HG03196 (cell line): ENCODE results near the gene ZIC2.

Experiments
- ATAC-seq: cut with Tn5 transposase; IDR thresholded peaks from one replicate; pipeline ENCODE4 v1.9.1; 2021; ENCODE audit not compliant: unreplicated experiment

Gene ZIC2

DNA sequence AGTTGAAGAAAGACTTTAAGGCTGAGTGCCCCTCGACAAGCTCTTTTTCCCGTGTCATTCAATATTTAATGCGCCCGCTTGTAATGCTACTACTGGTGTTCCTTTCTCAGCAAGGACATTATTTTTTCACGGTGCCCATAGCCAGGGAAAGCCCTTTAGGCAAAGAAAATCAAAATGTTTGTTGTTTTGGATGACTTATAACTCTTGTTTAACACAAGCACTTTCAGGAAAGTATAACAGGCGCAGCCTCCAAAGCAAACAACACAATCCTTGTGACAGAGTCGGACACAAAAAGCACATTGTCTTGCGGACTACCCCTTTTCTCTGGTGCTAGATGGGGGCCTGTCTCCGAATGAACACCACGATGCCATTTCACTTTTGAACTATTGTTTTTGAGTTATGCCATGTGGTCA is 22.5 kb upstream of the ZIC2 start:
- no peak for ATAC-seq

DNA sequence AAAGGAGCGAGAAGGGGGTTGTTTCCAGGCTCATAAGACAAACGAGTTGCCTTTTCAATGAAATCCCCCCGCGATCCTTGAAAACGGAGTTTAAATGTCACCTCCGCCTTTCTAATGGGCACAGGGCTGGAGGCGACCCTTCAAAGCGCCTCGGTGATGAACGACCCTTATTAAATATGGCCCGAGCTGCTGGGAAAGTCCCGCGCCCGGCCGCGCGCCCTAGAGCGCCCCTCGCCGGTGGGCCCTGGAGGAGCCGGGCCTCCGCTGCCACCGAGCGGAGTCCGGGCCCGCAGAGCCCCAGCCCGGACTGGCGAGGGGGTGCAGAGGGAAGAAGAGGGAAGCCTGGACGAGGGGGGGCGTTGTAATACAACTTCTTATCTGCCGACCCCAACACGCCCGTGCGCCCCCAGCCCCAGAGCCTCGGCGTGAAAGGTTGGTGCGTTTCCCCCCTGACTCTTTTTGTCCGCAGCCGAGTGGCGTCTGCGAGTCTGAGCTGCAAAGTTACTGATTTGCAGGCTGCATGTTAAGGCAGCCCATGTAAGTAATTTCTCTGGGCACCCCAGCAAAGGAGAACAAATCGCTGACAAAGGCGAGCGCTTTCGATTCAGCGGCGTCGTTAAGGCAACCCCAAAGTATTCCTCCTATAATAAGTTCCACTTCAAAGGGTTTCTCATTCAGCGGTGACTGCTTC is 21.9 kb upstream of the ZIC2 start:
- no peak for ATAC-seq

GRCh38 chr13:99960663-99961311 is 20.8 kb upstream of the ZIC2 start:
- no peak for ATAC-seq

- no peak for ATAC-seq
Observed at GRCh38 chr13:99961636-99962035, 19.9 kb upstream of the ZIC2 start.

- no peak for ATAC-seq
Observed at GRCh38 chr13:99962242-99962641, 19.3 kb upstream of the ZIC2 start.

GRCh38 chr13:99963816-99964339 is 17.7 kb upstream of the ZIC2 start:
- ATAC-seq, result no peak

DNA sequence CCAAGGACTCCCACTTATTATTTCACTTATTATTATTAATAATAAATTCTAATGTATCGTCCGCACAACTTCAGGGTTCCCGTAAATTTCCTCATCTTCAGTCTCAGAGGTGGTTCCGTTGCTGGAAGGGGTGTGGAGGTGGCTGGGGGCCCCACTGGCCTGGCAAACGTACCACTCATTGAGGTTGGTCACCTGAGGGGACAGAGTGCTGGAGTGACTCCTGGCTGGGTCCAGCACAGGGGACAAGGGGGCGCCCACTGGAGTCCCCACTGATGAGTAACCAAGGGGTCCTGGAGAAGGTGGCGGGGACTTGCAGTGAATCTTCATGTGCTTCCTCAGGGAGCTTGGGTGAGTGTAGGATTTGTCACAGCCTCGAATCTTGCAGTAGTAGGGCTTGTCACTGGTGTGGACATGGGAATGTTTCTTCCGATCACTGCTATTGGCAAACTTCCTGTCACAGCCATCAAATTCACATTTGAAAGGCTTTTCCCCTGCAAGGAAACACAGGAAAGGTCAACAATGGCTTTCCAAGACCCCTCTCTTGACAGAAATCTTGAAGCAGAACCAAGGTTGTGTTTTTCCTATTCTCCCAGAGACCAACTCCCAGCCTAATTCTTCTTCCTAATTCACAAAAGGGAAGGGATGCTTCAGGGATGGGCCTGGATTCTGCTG is 16.1 kb upstream of the ZIC2 start:
- no peak for ATAC-seq

DNA sequence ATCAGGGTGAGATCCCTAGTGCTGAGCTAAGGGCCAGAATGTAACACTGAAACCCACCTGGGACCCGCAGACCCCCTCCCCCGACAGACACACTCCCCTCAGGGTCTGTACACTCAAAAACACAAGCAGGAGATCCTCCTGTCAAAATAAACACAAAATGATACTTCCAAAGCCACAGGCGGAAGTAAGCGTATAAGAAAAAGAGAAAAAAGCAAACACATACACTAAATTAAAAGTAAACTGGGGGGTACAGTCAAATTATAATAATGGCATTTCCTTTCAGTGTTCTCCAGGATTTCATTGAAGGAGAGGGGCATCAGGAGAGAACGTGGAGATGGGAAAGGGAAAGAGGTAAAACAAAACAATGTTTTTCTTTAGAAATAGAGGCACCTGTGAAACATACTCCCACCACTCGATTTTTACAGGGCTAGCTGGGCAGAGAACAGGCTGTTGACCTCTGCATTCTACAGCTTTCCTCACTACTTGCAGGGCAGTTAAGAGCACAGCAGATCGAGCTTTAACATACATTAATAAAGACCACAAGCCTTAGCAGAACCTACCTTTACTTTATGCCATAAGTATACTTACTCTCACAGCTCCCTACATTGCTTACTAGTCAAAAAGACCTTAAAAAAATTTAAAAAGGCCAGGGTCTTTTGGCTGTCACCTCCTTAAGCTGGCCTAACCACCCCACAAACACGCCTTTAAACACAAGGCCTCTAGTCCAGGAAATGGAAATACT is 15.3 kb upstream of the ZIC2 start:
- no peak for ATAC-seq

GRCh38 chr13:99967498-99967868 is 14.1 kb upstream of the ZIC2 start:
- ATAC-seq, result no peak

GRCh38 chr13:99967869-99968520 is 13.6 kb upstream of the ZIC2 start:
- no peak for ATAC-seq

GRCh38 chr13:99968521-99969452 is 12.8 kb upstream of the ZIC2 start:
- ATAC-seq, result no peak

GRCh38 chr13:99969453-99969918 is 12.1 kb upstream of the ZIC2 start:
- no peak for ATAC-seq

DNA sequence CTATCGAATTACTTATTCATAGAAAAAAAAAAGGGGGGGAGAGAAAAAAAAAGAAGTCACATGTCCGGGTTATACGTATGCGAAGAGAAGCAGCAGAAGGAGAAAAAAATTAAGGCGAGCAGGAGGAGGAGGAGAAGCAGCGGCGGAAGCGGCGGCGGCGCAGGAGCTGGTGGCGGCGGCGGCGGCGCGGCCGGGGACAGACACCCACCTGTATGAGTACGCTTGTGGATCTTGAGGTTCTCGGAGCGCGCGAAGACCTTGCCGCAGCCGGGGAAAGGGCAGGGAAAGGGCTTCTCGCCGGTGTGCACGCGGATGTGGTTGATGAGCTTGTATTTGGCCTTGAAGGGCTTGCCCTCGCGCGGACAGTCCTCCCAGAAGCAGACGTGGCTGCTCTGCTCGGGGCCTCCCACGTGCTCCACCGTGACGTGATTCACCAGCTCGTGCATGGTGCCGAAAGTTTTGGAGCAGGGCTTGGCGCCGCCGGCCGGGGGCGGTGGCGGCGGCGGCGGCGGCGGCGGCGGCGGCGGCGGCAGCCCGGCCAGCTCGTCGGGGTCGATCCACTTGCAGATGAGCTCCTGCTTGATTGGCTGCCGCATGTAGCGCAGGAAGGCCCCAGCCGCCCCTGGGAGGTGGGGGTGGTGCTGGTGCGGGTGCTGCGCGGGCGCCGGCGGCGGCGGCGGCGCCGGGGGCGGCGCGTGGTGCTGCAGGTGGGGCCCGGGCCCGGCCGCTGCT is 11.5 kb upstream of the ZIC2 start:
- ATAC-seq, result no peak

DNA sequence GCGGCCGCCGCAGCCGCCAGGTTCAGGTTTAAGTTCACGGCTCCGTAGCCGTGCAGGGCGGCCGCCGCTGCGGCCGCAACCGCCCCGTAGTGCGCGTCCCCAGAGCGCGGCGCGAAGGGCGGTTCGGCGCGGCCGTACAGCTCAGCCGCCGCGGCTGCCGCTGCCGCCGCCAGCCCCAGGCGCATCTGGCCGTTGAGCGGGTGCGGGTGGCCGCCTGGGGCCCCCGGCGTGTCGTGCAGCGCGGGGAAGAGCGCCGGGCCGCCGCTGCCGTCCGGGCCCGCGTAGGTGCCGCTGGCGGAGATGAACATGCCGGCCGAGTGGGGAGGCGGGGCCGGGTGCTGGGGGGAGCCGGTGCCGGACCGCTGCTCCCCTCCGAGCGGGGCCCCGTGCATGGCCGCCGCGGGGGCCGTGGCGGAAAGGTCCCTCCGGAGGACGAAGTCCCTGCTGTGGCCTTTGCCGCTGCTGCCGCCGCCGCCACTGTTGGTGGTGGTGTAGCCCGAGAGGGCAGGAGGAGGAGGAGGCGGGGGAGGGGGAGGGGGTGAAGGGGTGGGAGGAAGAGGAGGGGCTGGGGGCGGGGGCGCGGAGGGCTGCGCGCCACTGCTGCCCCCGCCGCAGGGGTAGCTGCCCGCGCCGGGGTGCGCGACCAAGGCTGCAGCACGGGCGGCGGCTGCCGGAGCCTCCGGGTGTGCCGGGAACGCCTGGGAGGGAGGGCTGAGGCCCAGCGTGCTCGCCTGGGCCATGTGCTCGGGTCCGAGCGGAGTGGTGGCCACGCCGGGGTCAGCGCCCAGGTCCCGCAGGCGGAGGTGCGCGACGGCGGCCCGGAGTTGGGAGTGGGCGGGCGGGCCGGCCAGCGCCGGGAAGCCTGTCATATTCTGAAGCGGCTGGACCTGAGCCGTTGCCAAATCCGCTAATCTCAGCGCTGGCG is 10.7 kb upstream of the ZIC2 start:
- no peak for ATAC-seq

DNA sequence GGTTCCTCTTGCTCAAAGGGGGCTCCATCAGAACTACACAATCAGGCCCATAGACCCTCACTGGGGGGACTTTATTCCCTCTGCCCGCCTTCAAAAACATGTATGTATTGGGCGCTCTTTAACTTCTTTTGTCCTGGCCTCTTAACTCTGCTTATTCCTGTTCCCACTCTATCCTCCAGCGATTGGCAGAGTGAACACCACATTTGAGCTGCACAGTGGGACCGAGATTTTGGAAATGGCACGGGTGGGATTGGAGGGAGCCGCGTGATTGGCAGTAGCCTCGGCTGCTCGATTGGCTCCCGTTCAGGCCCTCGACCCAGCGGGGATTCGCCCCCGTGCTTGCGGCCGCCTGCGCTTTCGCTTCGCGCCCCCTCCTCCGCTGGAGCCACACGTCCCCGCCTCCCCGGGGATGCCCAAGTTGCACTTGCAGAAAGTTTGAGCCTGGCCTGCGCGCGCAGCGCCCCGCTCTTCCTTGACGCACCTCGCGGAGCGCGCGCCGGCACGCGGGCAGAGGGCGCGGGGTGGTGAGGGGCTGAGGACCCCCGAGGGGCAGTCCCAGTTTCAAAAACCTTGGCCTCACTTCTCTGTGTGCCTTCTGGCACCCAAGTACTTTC is 9.9 kb upstream of the ZIC2 start, which contains the start of gene ZIC5:
Gene ZIC5, minus strand, starts transcription at position 192 of the 614 bp plus-strand sequence. Its CDS starts 164 bp downstream, at position 28.
- no peak for ATAC-seq

GRCh38 chr13:99972190-99972731 is 9.3 kb upstream of the ZIC2 start:
- ATAC-seq, result no peak

DNA sequence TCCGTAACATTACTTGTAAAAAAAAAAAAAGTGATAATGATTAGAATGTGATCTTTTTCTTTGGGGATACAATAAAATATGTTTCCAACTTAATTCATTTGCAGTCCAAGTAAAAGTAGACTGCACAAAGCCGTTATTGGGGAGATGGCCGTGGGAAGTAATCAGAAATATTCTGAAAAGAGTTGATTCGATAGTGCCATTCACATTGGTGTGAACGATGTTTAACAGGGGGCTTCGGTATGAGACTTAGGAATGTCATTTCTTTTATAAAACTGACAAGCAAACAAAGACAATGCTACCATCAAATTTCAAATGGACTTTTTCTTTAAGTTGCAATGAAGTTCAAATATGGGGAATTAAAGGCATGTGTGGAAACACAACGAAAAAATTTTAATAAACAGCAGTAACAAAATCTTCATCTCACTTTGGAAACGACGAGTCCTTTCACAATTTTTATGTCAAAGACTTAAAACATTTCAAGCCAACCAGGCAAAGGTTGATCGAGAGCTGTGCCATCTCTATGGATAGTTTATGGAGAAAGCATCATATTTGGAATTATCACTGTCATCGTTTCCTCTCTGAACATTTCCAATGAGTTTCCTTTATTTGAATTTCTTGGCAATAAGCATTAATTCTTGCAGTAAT is 8.3 kb upstream of the ZIC2 start:
- ATAC-seq, result no peak
